GM18520 (cell line): Measurements from ENCODE around the gene SH2B3.
A peak's percentile ranks its signal among the peaks of the same experiment; 100 is the strongest.
"Not testable (repeated sequence)": the region's sequence is repeated elsewhere in the genome, so short reads cannot be mapped to it uniquely, and the experiment has no call there.

ENCODE experiments used
- ATAC-seq: cut with Tn5 transposase; IDR thresholded peaks from one replicate; pipeline ENCODE4 v1.9.1; 2021; ENCODE audit not compliant: unreplicated experiment

Gene SH2B3

GRCh38 chr12:111405859-111406473 lies at the start of gene SH2B3:
Gene SH2B3 (plus strand): TSS chr12:111405923. CDS start chr12:111418146, 12,223 bp downstream.
- ATAC-seq, result no peak

- ATAC-seq, result no peak
Observed at GRCh38 chr12:111359231-111359913, 46.4 kb upstream of the SH2B3 start.

GRCh38 chr12:111359914-111360276 lies 45.8 kb upstream of the SH2B3 start:
- ATAC-seq, result no peak

GRCh38 chr12:111360325-111360930 lies 45.3 kb upstream of the SH2B3 start:
- no peak for ATAC-seq

- no peak for ATAC-seq
Observed at GRCh38 chr12:111361073-111361716, 44.5 kb upstream of the SH2B3 start.

GRCh38 chr12:111361717-111362576 lies 43.8 kb upstream of the SH2B3 start:
- ATAC-seq, result no peak

GRCh38 chr12:111362687-111363475 lies 42.8 kb upstream of the SH2B3 start:
- ATAC-seq, result no peak

- ATAC-seq, result no peak
Observed at GRCh38 chr12:111363578-111363977, 42.1 kb upstream of the SH2B3 start.

GRCh38 chr12:111366075-111366474 lies 39.6 kb upstream of the SH2B3 start:
- no peak for ATAC-seq

- no peak for ATAC-seq
Observed at GRCh38 chr12:111366583-111366982, 39.1 kb upstream of the SH2B3 start.

- ATAC-seq, result no peak
Observed at GRCh38 chr12:111367661-111368221, 38.0 kb upstream of the SH2B3 start.

- no peak for ATAC-seq
Observed at GRCh38 chr12:111368291-111368787, 37.4 kb upstream of the SH2B3 start.

GRCh38 chr12:111368788-111369495 lies 36.8 kb upstream of the SH2B3 start, which contains the start of gene PHETA1:
Gene PHETA1 (minus strand): TSS chr12:111369095. CDS start chr12:111363427, 5,668 bp downstream.
- peak; percentile 92 for ATAC-seq

- ATAC-seq, result no peak
Observed at GRCh38 chr12:111369496-111370220, 36.1 kb upstream of the SH2B3 start.

GRCh38 chr12:111373231-111373630 lies 32.5 kb upstream of the SH2B3 start:
- ATAC-seq, result not testable (repeated sequence)

GRCh38 chr12:111377440-111377839 lies 28.3 kb upstream of the SH2B3 start:
- no peak for ATAC-seq

GRCh38 chr12:111379942-111380554 lies 25.7 kb upstream of the SH2B3 start:
- no peak for ATAC-seq

GRCh38 chr12:111384596-111384995 lies 21.1 kb upstream of the SH2B3 start:
- ATAC-seq, result no peak
